ENCODE data around the gene NUDT11. TPM values are rescaled to one million over a fixed set of nuclear protein-coding genes. Genes with fewer than 3 reads are reported as not detected.

Gene NUDT11
- total RNA-seq, 2 donors from 2014 or later, result 13.9 to 14.5 TPM

DNA sequence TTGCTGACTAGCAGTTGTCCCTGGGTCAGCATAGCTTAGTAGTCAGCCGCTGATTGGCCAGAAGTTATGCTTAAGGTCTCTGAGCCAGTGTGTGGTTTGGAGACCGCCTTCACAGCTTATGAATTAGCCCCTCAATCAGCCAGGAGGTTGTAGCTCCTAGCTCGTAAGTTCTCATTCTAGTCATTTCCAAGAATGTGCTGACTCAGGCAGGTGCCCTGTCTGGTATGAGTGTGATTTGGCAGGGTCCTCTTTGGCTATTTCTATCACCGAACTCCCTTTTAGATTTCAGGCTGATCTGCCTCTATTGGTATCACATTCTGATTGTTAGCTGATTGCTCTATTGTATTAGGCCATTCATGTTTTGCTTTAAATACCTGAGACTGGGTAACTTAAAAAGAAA lies 33.1 kb downstream of the NUDT11 start:
- Histone ChIP-seq H3K9ac (ENCODE audit: extremely low read depth, low read length, poor library complexity, severe bottlenecking) (no peak overlapping the region), H3K4me1 (ENCODE audit: control insufficient read depth, insufficient read depth, low read length) (no peaks in the 10 kb centered on the region), H3K9me3 (ENCODE audit: control insufficient read depth, low read length) (no peaks in the 10 kb centered on the region), H3K27ac (ENCODE audit: low read depth, low read length) (no peak overlapping the region), H3K4me3 (ENCODE audit: low read length) (no peak overlapping the region), H3K27me3 (ENCODE audit: control insufficient read depth, insufficient read depth, low read length, poor library complexity, severe bottlenecking) (no peaks in the 10 kb centered on the region), H3K36me3 (ENCODE audit: control insufficient read depth, insufficient read depth, low read length) (no peaks in the 10 kb centered on the region)
- no peak for TF ChIP-seq CTCF (conservative IDR thresholded peaks at IDR 0.05)
- no peak for DNase-seq
- no peak overlapping the region for H3K27ac Mint-ChIP-seq
- H3K4me3 Mint-ChIP-seq, result no peak overlapping the region
- peaks cover 3% of the 10 kb centered on the region for H3K4me1 Mint-ChIP-seq
- H3K27me3 Mint-ChIP-seq (ENCODE audit: insufficient read depth), result no peaks in the 10 kb centered on the region
- H3K9me3 Mint-ChIP-seq, result peaks cover 45% of the 10 kb centered on the region
- peaks cover 13% of the 10 kb centered on the region for H3K36me3 Mint-ChIP-seq (ENCODE audit: low read depth)
- WGBS, 2 experiments (ENCODE audit: insufficient coverage in 1 of 2, insufficient read length in 1 of 2), result 83 to 94% methylated on average over 1 to 4 of the region's 4 CpGs

DNA sequence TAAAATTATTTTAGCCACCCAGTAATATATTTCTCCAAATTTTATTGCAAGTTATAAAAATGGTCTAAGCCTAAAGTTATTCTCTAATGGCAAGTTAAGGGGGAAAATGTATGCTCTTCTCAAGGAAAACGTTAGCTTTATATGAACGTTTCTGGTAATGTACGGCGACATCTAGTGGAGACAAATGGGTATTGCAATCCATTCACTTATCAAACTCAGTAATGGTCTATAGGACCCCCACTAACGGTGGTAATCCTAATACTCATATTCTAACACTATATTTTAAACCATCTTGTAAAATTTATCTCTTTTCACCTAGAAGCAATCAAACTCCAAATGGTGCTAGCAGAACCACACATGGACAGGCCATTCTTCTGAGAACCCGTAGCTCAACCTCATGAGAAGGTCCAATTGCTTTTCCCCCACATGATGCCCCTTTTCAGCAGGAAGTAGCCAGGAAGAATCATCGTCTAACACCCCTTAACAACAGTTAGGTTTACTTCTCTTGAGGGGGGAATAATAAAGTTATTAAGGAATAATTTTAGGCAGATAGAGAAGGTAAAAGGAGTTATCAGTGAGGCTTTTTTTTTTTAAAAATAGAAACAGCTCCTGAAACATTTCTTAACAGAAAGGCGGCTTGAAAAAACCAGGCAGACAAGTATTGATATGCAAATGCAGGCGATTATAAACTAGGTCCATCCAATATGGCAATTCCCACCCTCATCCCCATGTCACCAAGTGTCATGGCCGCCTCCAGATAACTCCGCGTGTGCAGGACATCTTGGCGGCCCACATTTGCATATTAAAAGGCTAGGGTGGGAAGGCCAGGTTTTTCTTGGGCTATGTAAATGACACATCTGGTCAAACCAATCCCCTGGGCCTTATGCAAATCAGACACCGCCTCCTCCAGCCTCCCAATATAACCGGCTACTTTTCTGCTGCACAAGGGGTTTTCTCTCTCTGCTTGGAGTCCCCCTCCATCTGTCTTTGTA lies 35.0 kb downstream of the NUDT11 start:
- no peak overlapping the region for H3K27ac ChIP-seq (ENCODE audit: low read depth, low read length)
- no peaks in the 10 kb centered on the region for H3K27me3 ChIP-seq (ENCODE audit: control insufficient read depth, insufficient read depth, low read length, poor library complexity, severe bottlenecking)
- no peaks in the 10 kb centered on the region for H3K36me3 ChIP-seq (ENCODE audit: control insufficient read depth, insufficient read depth, low read length)
- H3K4me1 ChIP-seq (ENCODE audit: control insufficient read depth, insufficient read depth, low read length), result no peaks in the 10 kb centered on the region
- Mint-ChIP-seq H3K27me3 (ENCODE audit: insufficient read depth) (no peaks in the 10 kb centered on the region), H3K4me1 (peaks cover 12% of the 10 kb centered on the region), H3K4me3 (no peak overlapping the region), H3K36me3 (ENCODE audit: low read depth) (peaks cover 13% of the 10 kb centered on the region), H3K27ac (no peak overlapping the region), H3K9me3 (peaks cover 42% of the 10 kb centered on the region)
- H3K9me3 ChIP-seq (ENCODE audit: control insufficient read depth, low read length), result no peaks in the 10 kb centered on the region
- peak overlapping the region; percentile 35 for H3K4me3 ChIP-seq (ENCODE audit: low read length)
- DNase-seq, result no peak
- WGBS, 2 experiments (ENCODE audit: insufficient coverage in 1 of 2, insufficient read length in 1 of 2), result 58% methylated on average over 14 of the region's 15 CpGs; no CpG with 5 or more reads in 1 of the 2 experiments
- H3K9ac ChIP-seq (ENCODE audit: extremely low read depth, low read length, poor library complexity, severe bottlenecking), result no peak overlapping the region
- peak; percentile 90 for TF ChIP-seq CTCF (conservative IDR thresholded peaks at IDR 0.05)

DNA sequence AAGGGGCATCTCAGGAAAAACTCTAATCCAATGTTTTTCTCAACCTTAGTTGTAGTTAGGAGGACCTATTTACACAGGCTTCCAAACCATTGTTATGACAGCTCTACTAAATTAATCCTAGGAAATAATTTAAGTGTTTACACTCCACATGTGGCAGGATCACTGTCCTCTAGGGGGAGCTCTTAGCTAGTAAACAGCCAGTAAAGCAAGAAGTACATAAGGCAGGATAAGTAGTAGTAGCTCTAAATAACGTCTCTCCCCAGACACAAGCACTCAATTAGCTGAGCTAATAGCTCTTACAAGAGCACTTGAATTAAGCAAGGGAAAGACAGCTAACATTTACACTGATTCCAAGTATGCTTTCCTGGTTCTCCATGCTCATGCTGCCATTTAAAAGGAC lies 37.3 kb downstream of the NUDT11 start:
- Histone ChIP-seq H3K36me3 (ENCODE audit: control insufficient read depth, insufficient read depth, low read length) (no peaks in the 10 kb centered on the region), H3K4me3 (ENCODE audit: low read length) (no peak overlapping the region), H3K27ac (ENCODE audit: low read depth, low read length) (no peak overlapping the region), H3K4me1 (ENCODE audit: control insufficient read depth, insufficient read depth, low read length) (no peaks in the 10 kb centered on the region), H3K9me3 (ENCODE audit: control insufficient read depth, low read length) (no peaks in the 10 kb centered on the region), H3K27me3 (ENCODE audit: control insufficient read depth, insufficient read depth, low read length, poor library complexity, severe bottlenecking) (no peaks in the 10 kb centered on the region), H3K9ac (ENCODE audit: extremely low read depth, low read length, poor library complexity, severe bottlenecking) (no peak overlapping the region)
- no peak for DNase-seq
- H3K4me1 Mint-ChIP-seq, result peaks cover 12% of the 10 kb centered on the region
- H3K27ac Mint-ChIP-seq, result no peak overlapping the region
- peak; percentile 77 for TF ChIP-seq CTCF (conservative IDR thresholded peaks at IDR 0.05)
- no peaks in the 10 kb centered on the region for H3K27me3 Mint-ChIP-seq (ENCODE audit: insufficient read depth)
- H3K4me3 Mint-ChIP-seq, result peak overlapping the region; percentile 70
- H3K9me3 Mint-ChIP-seq, result peaks cover 55% of the 10 kb centered on the region
- WGBS, 2 experiments (ENCODE audit: insufficient coverage in 1 of 2, insufficient read length in 1 of 2), result 46% methylated on average over 1 of the region's 1 CpG; no CpG with 5 or more reads in 1 of the 2 experiments
- peaks cover 13% of the 10 kb centered on the region for H3K36me3 Mint-ChIP-seq (ENCODE audit: low read depth)

Measured in endodermal cell (in vitro differentiated cells).